H1 (cell line): ENCODE data around the gene FCMR. TPM values are rescaled to one million over a fixed set of nuclear protein-coding genes. Genes with fewer than 3 reads are reported as not detected.

Experiments used
- CHD2 ChIP-seq: IDR thresholded peaks from 2 replicates; pipeline ENCODE4 v1.6.1; 2012; ENCODE audit warnings: low read length, improper control_type of control experiment
- EP300 ChIP-seq, 2 experiments: IDR thresholded peaks; 1 replicate in 1 of 2; 2 replicates in 1 of 2; pipeline ENCODE4 v1.6.1; 2011 to 2012; ENCODE audit warnings: low read depth in 2 of 2, low read length in 2 of 2, mild to moderate bottlenecking in 2 of 2, borderline replicate concordance in 1 of 2, inconsistent platforms in 1 of 2, moderate library complexity in 1 of 2
- KDM1A ChIP-seq: fragments of 200-600, 300-600 bp; sonication (generic); IDR thresholded peaks from 2 replicates; pipeline ENCODE4 v1.7.1; 2016; ENCODE audit warnings: mild to moderate bottlenecking, low read length, borderline replicate concordance
- RXRA ChIP-seq: IDR thresholded peaks from 2 replicates; pipeline ENCODE4 v1.6.1; 2011; ENCODE audit warnings: low read depth, mild to moderate bottlenecking, low read length, moderate library complexity; ENCODE audit not compliant: insufficient read depth
- polyA plus RNA-seq, 7 experiments: library from polyadenylated mRNA; depleted of rRNA in 3 of 7; stranded (reverse) in 5 of 7; unstranded in 2 of 7; fragments of >200 nt in 5 of 7; fragments of 200-250 nt in 2 of 7; gene quantifications; 1 replicate in 5 of 7; 2 replicates in 1 of 7; 4 replicates in 1 of 7; pipeline versions ENCODE4 v1.2.1 to v1.2.3, GENCODE V29; 2011 to 2013; ENCODE audit warnings: missing spikeins in 2 of 7, mixed read lengths in 2 of 7
- total RNA-seq: library from RNA; stranded (reverse); fragmentation: NEBNext Ultra II Directional; extraction: Animal tissue kit (Norgen Biotek cat#: 25700); gene quantifications from 2 replicates; pipeline ENCODE4 v1.2.1, GENCODE V29; 2021

FCMR gene
- total and polyA plus RNA-seq, 2 of the 8 experiments (the other 6 are each of a cell fraction or from before 2014, with no cell fraction given) = 0.53 TPM; not detected in 1

GRCh38 chr1:206952171-206952570 lies 30.4 kb upstream of the FCMR start (continued):
- TF ChIP-seq KDM1A (no peak), RXRA (no peak), EP300 (IDR thresholded peaks at IDR 0.05; ENCODE audit: borderline replicate concordance in 1 of 2, low read depth in 2 of 2, low read length in 2 of 2) (no peak), CHD2 (no peak)
- TF ChIP-seq, all 59 proteins: peak for 0
